HepG2 (cell line): ENCODE data around the gene CCDC88C. TPM values are rescaled to one million over a fixed set of nuclear protein-coding genes. Genes with fewer than 3 reads are reported as not detected.

ENCODE experiments used
- PAF1 ChIP-seq: IDR thresholded peaks from 2 replicates; pipeline ENCODE4 v1.6.1; 2016; ENCODE audit warnings: missing genetic modification reagents, missing compliant biosample characterization
- PRMT3 ChIP-seq: sonication (generic); formaldehyde crosslinking; IDR thresholded peaks from 2 replicates; pipeline ENCODE4 v1.8.1; 2022; ENCODE audit warnings: low read depth, mild to moderate bottlenecking, moderate library complexity, missing genetic modification reagents, borderline replicate concordance
- ZNF225 ChIP-seq: sonication (generic); formaldehyde crosslinking; IDR thresholded peaks from 2 replicates; pipeline ENCODE4 v1.4.0; 2020; ENCODE audit warnings: mild to moderate bottlenecking, missing genetic modification reagents
- ZNF44 ChIP-seq: sonication (generic); formaldehyde crosslinking; IDR thresholded peaks from 2 replicates; pipeline ENCODE4 v1.5.1; 2020; ENCODE audit warnings: mild to moderate bottlenecking, missing genetic modification reagents
- ZNF577 ChIP-seq: sonication (generic); formaldehyde crosslinking; IDR thresholded peaks from 2 replicates; pipeline ENCODE4 v1.4.0; 2020; ENCODE audit warnings: mild to moderate bottlenecking, low read depth, missing genetic modification reagents, borderline replicate concordance
- polyA plus RNA-seq, 8 experiments: library from polyadenylated mRNA; depleted of rRNA in 3 of 8; stranded (reverse) in 7 of 8; unstranded in 1 of 8; fragments of >200 nt; fragmentation: Illumina TruSeq in 4 of 8; extraction: Trizol in 4 of 8; gene quantifications; 2 replicates each; pipeline versions ENCODE4 v1.2.1 to v1.2.3, GENCODE V29; 2011 to 2016; ENCODE audit warnings: low read depth in 4 of 8, missing spikeins in 1 of 8, mixed read lengths in 1 of 8; ENCODE audit not compliant: insufficient read depth in 1 of 8
- total RNA-seq, 5 experiments: library from RNA; depleted of rRNA; stranded (reverse); fragments of >200 nt; fragmentation: Illumina TruSeq; extraction: Trizol; gene quantifications; 2 replicates each; pipeline ENCODE4 v1.2.3, GENCODE V29; 2016; ENCODE audit warnings: low read depth in 1 of 5
- TF ChIP-seq, protein P1 (sequence below), 2 experiments: sonication (generic) in 1 of 2; formaldehyde crosslinking in 1 of 2; IDR thresholded peaks; 2 replicates each; pipeline versions ENCODE4 v1.6.1 to v1.9.0; 2014 to 2022; ENCODE audit warnings: antibody characterized with exemption in 1 of 2, borderline replicate concordance in 1 of 2, inconsistent platforms in 1 of 2, low read depth in 1 of 2, missing genetic modification reagents in 1 of 2
- TF ChIP-seq, protein P2 (sequence below): sonication (generic); formaldehyde crosslinking; IDR thresholded peaks from 2 replicates; pipeline ENCODE4 v1.8.0; 2022; ENCODE audit warnings: mild to moderate bottlenecking, missing genetic modification reagents, moderate library complexity

The CCDC88C gene
- total and polyA plus RNA-seq, 2 of the 13 experiments (the other 11 are each of a cell fraction or from before 2014, with no cell fraction given): 3.6 to 11.7 TPM

DNA sequence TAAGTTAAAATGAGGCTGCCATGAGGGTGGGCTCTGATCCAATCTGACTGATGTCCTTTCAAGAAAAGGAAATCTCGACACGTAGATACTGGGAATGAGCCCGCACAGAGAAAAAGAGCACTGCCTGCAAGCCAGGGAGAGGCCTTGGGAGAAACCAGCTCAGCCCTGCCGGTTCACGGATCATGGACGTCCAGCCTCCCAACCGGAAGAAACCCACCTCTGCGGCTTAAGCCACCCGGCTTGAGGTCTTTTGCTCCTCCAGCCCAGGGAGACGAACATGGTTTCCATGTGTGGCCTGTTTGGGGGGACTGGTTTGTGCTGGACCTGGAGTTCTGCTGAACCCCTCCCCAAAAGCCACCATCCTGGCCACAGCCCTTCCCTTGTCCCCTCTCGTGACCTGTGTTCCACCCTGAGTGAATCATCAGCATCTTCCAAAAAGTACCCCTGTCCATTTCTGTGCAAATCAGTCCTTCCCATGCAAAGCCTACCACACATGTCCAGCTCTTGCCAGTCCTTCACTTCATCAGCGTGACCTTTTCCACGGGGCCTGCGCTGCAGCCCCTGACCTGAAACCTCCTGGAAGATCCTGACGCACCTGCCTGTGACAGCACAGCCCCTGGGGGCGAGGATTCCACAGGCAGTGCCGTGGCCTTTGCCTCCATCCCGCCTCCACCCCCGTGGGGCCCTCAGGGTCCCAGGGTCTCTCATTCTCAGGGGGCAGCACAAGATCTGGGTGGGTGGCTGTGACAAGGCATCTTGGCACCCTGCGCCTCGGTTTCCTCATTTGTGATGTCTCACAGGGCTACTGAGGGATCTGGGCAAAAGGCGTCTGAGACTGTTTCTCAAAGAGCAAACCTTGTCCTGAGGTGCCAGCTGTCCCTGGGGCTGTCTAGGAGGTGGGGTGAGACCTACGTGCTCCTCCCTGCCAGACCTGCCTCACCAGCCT is 121.5 kb downstream of the CCDC88C start (continued):
- TF ChIP-seq, protein P1, sequence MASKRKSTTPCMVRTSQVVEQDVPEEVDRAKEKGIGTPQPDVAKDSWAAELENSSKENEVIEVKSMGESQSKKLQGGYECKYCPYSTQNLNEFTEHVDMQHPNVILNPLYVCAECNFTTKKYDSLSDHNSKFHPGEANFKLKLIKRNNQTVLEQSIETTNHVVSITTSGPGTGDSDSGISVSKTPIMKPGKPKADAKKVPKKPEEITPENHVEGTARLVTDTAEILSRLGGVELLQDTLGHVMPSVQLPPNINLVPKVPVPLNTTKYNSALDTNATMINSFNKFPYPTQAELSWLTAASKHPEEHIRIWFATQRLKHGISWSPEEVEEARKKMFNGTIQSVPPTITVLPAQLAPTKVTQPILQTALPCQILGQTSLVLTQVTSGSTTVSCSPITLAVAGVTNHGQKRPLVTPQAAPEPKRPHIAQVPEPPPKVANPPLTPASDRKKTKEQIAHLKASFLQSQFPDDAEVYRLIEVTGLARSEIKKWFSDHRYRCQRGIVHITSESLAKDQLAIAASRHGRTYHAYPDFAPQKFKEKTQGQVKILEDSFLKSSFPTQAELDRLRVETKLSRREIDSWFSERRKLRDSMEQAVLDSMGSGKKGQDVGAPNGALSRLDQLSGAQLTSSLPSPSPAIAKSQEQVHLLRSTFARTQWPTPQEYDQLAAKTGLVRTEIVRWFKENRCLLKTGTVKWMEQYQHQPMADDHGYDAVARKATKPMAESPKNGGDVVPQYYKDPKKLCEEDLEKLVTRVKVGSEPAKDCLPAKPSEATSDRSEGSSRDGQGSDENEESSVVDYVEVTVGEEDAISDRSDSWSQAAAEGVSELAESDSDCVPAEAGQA (IDR thresholded peaks at IDR 0.05; ENCODE audit: low read depth): no peak
- TF ChIP-seq, protein P1 (CRISPR knock-in tag; IDR thresholded peaks at IDR 0.05; ENCODE audit: borderline replicate concordance): no peak
- TF ChIP-seq, protein P2, sequence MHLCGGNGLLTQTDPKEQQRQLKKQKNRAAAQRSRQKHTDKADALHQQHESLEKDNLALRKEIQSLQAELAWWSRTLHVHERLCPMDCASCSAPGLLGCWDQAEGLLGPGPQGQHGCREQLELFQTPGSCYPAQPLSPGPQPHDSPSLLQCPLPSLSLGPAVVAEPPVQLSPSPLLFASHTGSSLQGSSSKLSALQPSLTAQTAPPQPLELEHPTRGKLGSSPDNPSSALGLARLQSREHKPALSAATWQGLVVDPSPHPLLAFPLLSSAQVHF (CRISPR knock-in tag): no peak
- no peak for TF ChIP-seq ZNF225 (CRISPR knock-in tag)
- TF ChIP-seq PAF1 (CRISPR knock-in tag): no peak
- no peak for TF ChIP-seq ZNF577 (CRISPR knock-in tag)
- no peak for TF ChIP-seq PRMT3
- TF ChIP-seq ZNF44 (CRISPR knock-in tag): no peak
